Hepatocyte (in vitro differentiated cells): ENCODE measurements around the gene SARS2. TPM values are rescaled to one million over a fixed set of nuclear protein-coding genes. Genes with fewer than 3 reads are reported as not detected.
A peak's percentile ranks its signal among the peaks of the same experiment; 100 is the strongest.

Experiments
- DNase-seq: peaks from one replicate; pipeline ENCODE4 v3.0.0-alpha.2; 2016; ENCODE audit warnings: low spot score
- H2AFZ ChIP-seq: fragments of 200-600 bp; sonication (generic); 2 replicates; pipeline ENCODE4 v1.6.0; 2016; ENCODE audit warnings: antibody characterized with exemption, mild to moderate bottlenecking
- H3K27ac ChIP-seq: fragments of 200-600 bp; sonication (generic); 2 replicates; pipeline ENCODE4 v1.5.1; 2016; ENCODE audit warnings: mild to moderate bottlenecking
- H3K27me3 ChIP-seq: fragments of 200-600 bp; sonication (generic); 2 replicates; pipeline ENCODE4 v1.6.1; 2016
- H3K36me3 ChIP-seq: fragments of 200-600 bp; sonication (generic); replicated peaks from 2 replicates; pipeline ENCODE4 v1.5.1; 2016; ENCODE audit warnings: low read depth; ENCODE audit not compliant: insufficient read depth
- H3K4me1 ChIP-seq: fragments of 200-600 bp; sonication (generic); 2 replicates; pipeline ENCODE4 v1.5.1; 2016; ENCODE audit warnings: mild to moderate bottlenecking, moderate library complexity; ENCODE audit not compliant: insufficient read depth
- H3K4me2 ChIP-seq: fragments of 200-600 bp; sonication (generic); 2 replicates; pipeline ENCODE4 v1.6.0; 2016
- H3K4me3 ChIP-seq: fragments of 200-600 bp; sonication (generic); 2 replicates; pipeline ENCODE4 v1.5.1; 2016; ENCODE audit warnings: mild to moderate bottlenecking
- H3K79me2 ChIP-seq: fragments of 200-600 bp; sonication (generic); 2 replicates; pipeline ENCODE4 v1.6.0; 2017; ENCODE audit warnings: mild to moderate bottlenecking
- H3K9me2 ChIP-seq: fragments of 200-600 bp; sonication (generic); replicated peaks from 2 replicates; pipeline ENCODE4 v1.6.0; 2017; ENCODE audit warnings: mild to moderate bottlenecking; ENCODE audit not compliant: insufficient read depth
- H3K9me3 ChIP-seq: fragments of 200-600 bp; sonication (generic); 2 replicates; pipeline ENCODE4 v1.5.1; 2016; ENCODE audit warnings: low read depth, mild to moderate bottlenecking
- H4K20me1 ChIP-seq: fragments of 200-600 bp; sonication (generic); 2 replicates; pipeline ENCODE4 v1.6.0; 2016; ENCODE audit warnings: mild to moderate bottlenecking; ENCODE audit not compliant: insufficient read depth, poor library complexity, severe bottlenecking
- EZH2 ChIP-seq: fragments of 200-600 bp; sonication (generic); IDR thresholded peaks from 2 replicates; pipeline ENCODE4 v1.6.1; 2016; ENCODE audit warnings: antibody characterized with exemption, mild to moderate bottlenecking, borderline replicate concordance
- EZH2phosphoT487 ChIP-seq: fragments of 200-600 bp; sonication (generic); IDR thresholded peaks from one replicate; pipeline ENCODE4 v1.6.1; 2018; ENCODE audit warnings: antibody characterized with exemption, mild to moderate bottlenecking, low read depth, moderate library complexity; ENCODE audit not compliant: unreplicated experiment, severe bottlenecking
- WGBS: methylation state at CpG from one replicate; pipeline ENCODE4 v1.1.6; 2016; ENCODE audit warnings: low lambda C conversion rate; ENCODE audit errors: missing lambda C conversion rate; 5-methylcytosine and 5-hydroxymethylcytosine counted together
- polyA plus RNA-seq: library from polyadenylated mRNA; unstranded; fragments of >200 nt; fragmentation: Nextera tagmentation; extraction: Ambion mirVana; gene quantifications from 2 replicates; pipeline ENCODE4 v1.2.1, GENCODE V29; 2016
- total RNA-seq: library from RNA; depleted of rRNA; stranded (reverse); fragments of >200 nt; gene quantifications from 2 replicates; pipeline ENCODE4 v1.2.3, GENCODE V29; 2014
- TF ChIP-seq, protein P1 (sequence below): fragments of 200-600 bp; sonication (generic); IDR thresholded peaks from 2 replicates; pipeline ENCODE4 v1.5.1; 2016; ENCODE audit warnings: antibody characterized with exemption, mild to moderate bottlenecking; ENCODE audit not compliant: poor library complexity

Gene SARS2
- total and polyA plus RNA-seq, 2 experiments from 2014 or later: 24.2 to 47.7 TPM

GRCh38 chr19:38931521-38931793 lies 894 bp upstream of the SARS2 start:
- H3K9me3 ChIP-seq: no peaks in the 10 kb centered on the region
- TF ChIP-seq, protein P1, sequence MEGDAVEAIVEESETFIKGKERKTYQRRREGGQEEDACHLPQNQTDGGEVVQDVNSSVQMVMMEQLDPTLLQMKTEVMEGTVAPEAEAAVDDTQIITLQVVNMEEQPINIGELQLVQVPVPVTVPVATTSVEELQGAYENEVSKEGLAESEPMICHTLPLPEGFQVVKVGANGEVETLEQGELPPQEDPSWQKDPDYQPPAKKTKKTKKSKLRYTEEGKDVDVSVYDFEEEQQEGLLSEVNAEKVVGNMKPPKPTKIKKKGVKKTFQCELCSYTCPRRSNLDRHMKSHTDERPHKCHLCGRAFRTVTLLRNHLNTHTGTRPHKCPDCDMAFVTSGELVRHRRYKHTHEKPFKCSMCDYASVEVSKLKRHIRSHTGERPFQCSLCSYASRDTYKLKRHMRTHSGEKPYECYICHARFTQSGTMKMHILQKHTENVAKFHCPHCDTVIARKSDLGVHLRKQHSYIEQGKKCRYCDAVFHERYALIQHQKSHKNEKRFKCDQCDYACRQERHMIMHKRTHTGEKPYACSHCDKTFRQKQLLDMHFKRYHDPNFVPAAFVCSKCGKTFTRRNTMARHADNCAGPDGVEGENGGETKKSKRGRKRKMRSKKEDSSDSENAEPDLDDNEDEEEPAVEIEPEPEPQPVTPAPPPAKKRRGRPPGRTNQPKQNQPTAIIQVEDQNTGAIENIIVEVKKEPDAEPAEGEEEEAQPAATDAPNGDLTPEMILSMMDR: no peak
- TF ChIP-seq EZH2 (no peak), EZH2phosphoT487 (no peak)
- H3K79me2 ChIP-seq: peaks cover 39% of the 10 kb centered on the region
- no peaks in the 10 kb centered on the region for H3K27me3 ChIP-seq
- no peaks in the 10 kb centered on the region for H3K9me2 ChIP-seq
- H3K4me1 ChIP-seq: peaks cover 4% of the 10 kb centered on the region
- DNase-seq: no peak
- no peaks in the 10 kb centered on the region for H3K36me3 ChIP-seq
- H3K4me2 ChIP-seq: peak overlapping the region; percentile 89
- WGBS: 32% methylated on average over 8 of the region's 8 CpGs
- H3K4me3 ChIP-seq: peak overlapping the region; percentile 41
- peak overlapping the region; percentile 74 for H3K27ac ChIP-seq
- peak overlapping the region; percentile 22 for H2AFZ ChIP-seq
- H4K20me1 ChIP-seq: no peaks in the 10 kb centered on the region

- Histone ChIP-seq H4K20me1 (no peaks in the 10 kb centered on the region), H3K79me2 (peaks cover 39% of the 10 kb centered on the region), H2AFZ (peak within 1 kb of the TSS; percentile 22), H3K36me3 (no peaks in the 10 kb centered on the region), H3K9me3 (no peaks in the 10 kb centered on the region), H3K9me2 (no peaks in the 10 kb centered on the region), H3K27me3 (no peaks in the 10 kb centered on the region), H3K4me2 (peak within 1 kb of the TSS; percentile 89), H3K27ac (peak within 1 kb of the TSS; percentile 88), H3K4me3 (peak within 1 kb of the TSS; percentile 41), H3K4me1 (peaks cover 4% of the 10 kb centered on the region)
- TF ChIP-seq EZH2 (no peak), EZH2phosphoT487 (no peak)
- TF ChIP-seq, protein P1: no peak
- DNase-seq: peak; percentile 99
- WGBS: 2% methylated on average over 40 of the region's 40 CpGs
These were observed 385 bp upstream of the SARS2 start, which contains the start of gene MRPS12 for GRCh38 chr19:38930776-38931520. TSS of gene MRPS12 (plus strand) at chr19:38930944. CDS start at chr19:38931295, 351 bp downstream.

GRCh38 chr19:38928391-38929001 lies 2.1 kb downstream of the SARS2 start:
- Histone ChIP-seq H3K27me3 (no peaks in the 10 kb centered on the region), H3K4me3 (no peak overlapping the region), H3K4me2 (no peak overlapping the region), H3K36me3 (no peaks in the 10 kb centered on the region), H3K27ac (no peak overlapping the region), H3K79me2 (peaks cover 39% of the 10 kb centered on the region), H4K20me1 (no peaks in the 10 kb centered on the region), H3K9me2 (no peaks in the 10 kb centered on the region), H3K4me1 (peaks cover 4% of the 10 kb centered on the region), H3K9me3 (no peaks in the 10 kb centered on the region), H2AFZ (no peak overlapping the region)
- TF ChIP-seq, protein P1: no peak
- TF ChIP-seq EZH2 (no peak), EZH2phosphoT487 (no peak)
- no peak for DNase-seq
- WGBS: 94% methylated on average over 3 of the region's 4 CpGs
